Measurements from ENCODE around the gene OBSL1.

DNA sequence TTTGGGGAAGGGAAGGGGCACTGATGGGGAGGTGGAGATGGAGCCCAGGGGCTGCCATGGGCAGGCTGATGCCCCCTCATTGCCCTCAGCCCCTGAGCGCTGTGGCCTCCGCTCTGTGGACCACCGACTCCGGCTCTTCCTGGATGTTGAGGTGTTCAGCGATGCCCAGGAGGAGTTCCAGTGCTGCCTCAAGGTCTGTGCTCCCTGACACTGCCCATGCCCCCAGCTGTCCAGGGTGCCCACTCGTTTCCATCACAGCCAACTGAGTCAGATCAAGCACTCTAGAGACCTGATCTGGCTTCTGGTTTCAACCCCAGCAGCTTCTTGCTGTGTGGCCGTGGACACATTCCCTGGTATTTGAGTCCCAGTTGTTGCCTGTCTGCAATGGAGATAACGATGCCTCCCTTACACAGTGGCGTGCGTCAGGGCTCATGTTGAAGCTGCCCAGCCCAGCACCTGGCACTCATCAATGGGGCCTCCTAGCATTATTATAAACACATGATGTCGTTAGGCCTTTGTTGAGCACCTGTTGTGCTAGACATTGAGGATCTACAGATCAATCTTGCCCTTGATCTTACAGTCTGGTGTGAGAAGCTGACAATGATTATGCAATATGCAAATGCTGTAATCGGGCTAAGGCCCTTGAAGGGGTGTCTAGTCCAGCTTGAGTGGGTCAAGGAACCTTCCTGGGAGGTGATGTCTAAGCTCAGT is 40.7 kb upstream of the OBSL1 start:
- TF ChIP-seq CTCF (conservative IDR thresholded peaks at IDR 0.05 in 1 of 2, IDR thresholded peaks at IDR 0.05 in 1 of 2; ENCODE audit: extremely low read depth in 1 of 2, insufficient read depth in 1 of 2, low read depth in 1 of 2, low read length in 2 of 2) (no peak), EZH2 (IDR thresholded peaks at IDR 0.05; ENCODE audit: borderline replicate concordance, low read length) (no peak)

Data from mammary epithelial cell (primary cell).